ENCODE measurements around the gene PRSS53. TPM values are rescaled to one million over a fixed set of nuclear protein-coding genes. Genes with fewer than 3 reads are reported as not detected.

The PRSS53 gene
- total and polyA plus RNA-seq, 4 donors, result 0.51 to 14.5 (median 3.0) TPM

GRCh38 chr16:31081428-31082351, 7.1 kb downstream of the PRSS53 start:
- peaks cover 9 to 64% (median 30%) of the 10 kb centered on the region in 4 donors for H3K36me3 ChIP-seq (ENCODE audit: control insufficient read depth in 4 of 4, insufficient read depth in 3 of 4, low read depth in 1 of 4, low read length in 3 of 4)
- H3K27me3 ChIP-seq (ENCODE audit: control insufficient read depth in 4 of 4, insufficient read depth in 4 of 4, low read length in 3 of 4), result no peaks in the 10 kb centered on the region
- H3K27ac ChIP-seq (ENCODE audit: low read depth in 1 of 2, low read length in 2 of 2), result no peak overlapping the region
- 87% methylated on average over 26 of the region's 26 CpGs for WGBS
- no peaks in the 10 kb centered on the region for H3K4me1 ChIP-seq (ENCODE audit: control insufficient read depth in 4 of 4, insufficient read depth in 4 of 4, low read length in 3 of 4)
- no peaks in the 10 kb centered on the region for H3K9me3 ChIP-seq (ENCODE audit: control insufficient read depth in 4 of 4, low read length in 3 of 4)
- DNase-seq (ENCODE audit: low spot score), result no peak
- H3K4me3 ChIP-seq (ENCODE audit: low read depth in 1 of 3, low read length in 3 of 3), result no peak overlapping the region
- TF ChIP-seq REST (IDR thresholded peaks at IDR 0.05) (no peak), GABPA (IDR thresholded peaks at IDR 0.05 in 1 of 2, conservative IDR thresholded peaks at IDR 0.05 in 1 of 2) (no peak), EGR1 (IDR thresholded peaks at IDR 0.05; ENCODE audit: low read depth in 2 of 2) (no peak), TAF1 (conservative IDR thresholded peaks at IDR 0.05) (no peak), FOXA2 (IDR thresholded peaks at IDR 0.05) (no peak), HNF4G (IDR thresholded peaks at IDR 0.05) (no peak), MAX (IDR thresholded peaks at IDR 0.05) (no peak), RXRA (IDR thresholded peaks at IDR 0.05) (no peak), NR2F2 (IDR thresholded peaks at IDR 0.05) (no peak), CTCF (IDR thresholded peaks at IDR 0.05; ENCODE audit: low read depth, low read length, missing input control) (no peak), HNF4A (conservative IDR thresholded peaks at IDR 0.05) (no peak), SP1 (IDR thresholded peaks at IDR 0.05) (no peak), RAD21 (IDR thresholded peaks at IDR 0.05) (no peak), FOXA1 (IDR thresholded peaks at IDR 0.05) (no peak), ZBTB33 (IDR thresholded peaks at IDR 0.05) (no peak), ATF3 (IDR thresholded peaks at IDR 0.05) (no peak), JUND (IDR thresholded peaks at IDR 0.05) (no peak), YY1 (IDR thresholded peaks at IDR 0.05) (no peak)
- H3K9ac ChIP-seq (ENCODE audit: low read depth in 1 of 2, low read length in 2 of 2), result no peak overlapping the region

Data from liver (tissue), 9 donors.